Measurements from ENCODE around the gene RNF19B. TPM values are rescaled to one million over a fixed set of nuclear protein-coding genes. Genes with fewer than 3 reads are reported as not detected.
A peak's percentile ranks its signal among the peaks of the same experiment; 100 is the strongest.

Gene RNF19B
- total and polyA plus RNA-seq, 2 donors from 2014 or later = 17.3 to 30.8 TPM

DNA sequence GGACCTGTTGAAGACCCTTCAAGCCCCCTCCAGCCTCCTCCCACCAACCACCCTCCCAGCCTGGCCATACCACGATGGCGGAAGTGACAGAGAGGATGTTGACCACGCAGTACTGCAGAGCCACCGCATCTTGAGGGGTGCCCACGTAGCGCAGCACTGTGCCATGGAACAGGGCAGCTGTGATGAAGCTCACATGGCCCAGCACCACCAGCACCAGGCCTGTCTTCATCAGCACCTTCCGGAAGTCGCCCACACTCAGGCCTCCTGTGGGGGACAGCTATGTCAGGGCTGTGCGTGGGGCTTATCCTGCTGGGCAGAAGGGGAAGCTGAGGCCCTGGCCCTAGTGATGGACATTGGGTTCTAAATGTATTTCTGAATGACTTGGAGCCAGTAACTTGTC is 66.6 kb downstream of the RNF19B start:
- no peak for DNase-seq

DNA sequence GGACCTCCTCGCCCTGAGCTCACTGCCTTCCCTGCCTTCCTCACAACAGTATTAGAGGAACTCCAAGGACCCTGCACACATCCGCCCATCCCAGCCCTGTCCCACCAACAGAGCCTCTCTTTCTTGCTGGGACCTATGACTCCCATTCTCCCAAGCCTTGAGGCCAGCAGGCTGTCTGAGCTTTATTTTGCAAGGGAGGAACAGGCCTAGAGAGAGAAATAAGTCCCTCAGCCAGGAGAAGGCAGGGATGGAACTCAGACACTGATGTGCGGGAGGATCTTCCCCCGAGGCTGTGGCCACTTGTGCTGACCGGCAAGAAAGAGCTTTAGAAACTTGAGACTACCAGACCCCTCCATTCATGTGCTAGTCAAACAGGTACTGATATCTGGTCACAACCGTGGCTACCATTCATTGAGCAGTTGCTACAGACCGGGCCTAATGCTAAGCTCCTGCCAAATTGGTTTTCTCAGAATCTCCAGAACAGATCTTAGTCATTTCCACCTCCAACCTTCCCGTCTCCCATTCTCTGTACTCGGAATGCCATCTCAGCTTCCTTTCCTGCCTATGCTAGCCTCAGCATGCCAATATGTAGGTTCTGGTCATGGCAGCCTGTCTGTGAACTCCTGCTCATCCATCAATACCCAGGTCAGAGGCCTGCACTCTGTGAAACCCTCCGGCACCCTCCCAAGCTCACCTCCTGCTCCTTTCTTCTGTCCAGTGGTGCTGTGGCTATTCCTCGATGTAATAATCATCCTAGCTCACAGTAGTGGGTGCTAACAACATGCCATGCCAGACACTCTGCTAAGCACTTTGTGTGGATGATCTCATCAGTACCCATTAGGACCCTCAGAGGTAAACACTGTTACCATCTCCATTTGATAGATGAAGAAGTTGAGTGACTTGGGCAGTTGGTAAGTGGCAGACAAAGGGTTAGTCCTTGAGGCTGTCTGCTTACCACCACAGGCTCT is 67.2 kb downstream of the RNF19B start:
- no peaks in the 10 kb centered on the region for H3K9me3 ChIP-seq (ENCODE audit: control insufficient read depth in 2 of 3, insufficient read depth in 1 of 3, low read length in 3 of 3)
- H3K27ac ChIP-seq (ENCODE audit: low read depth in 2 of 2, low read length in 2 of 2) = no peak overlapping the region
- intact Hi-C loops (cut with DNase I) = no loop called here
- DNase-seq (no peak), FAIRE-seq (no peak)
- H3K36me3 ChIP-seq (ENCODE audit: control insufficient read depth in 2 of 3, insufficient read depth in 3 of 3, low read length in 3 of 3) = no peaks in the 10 kb centered on the region
- no peak overlapping the region for H3K4me3 ChIP-seq (ENCODE audit: low read length in 3 of 3)
- peaks cover 0 to 11% (median 0%) of the 10 kb centered on the region in 3 donors for H3K4me1 ChIP-seq (ENCODE audit: control insufficient read depth in 2 of 3, insufficient read depth in 2 of 3, low read depth in 1 of 3, low read length in 3 of 3)
- TF ChIP-seq, protein P1, sequence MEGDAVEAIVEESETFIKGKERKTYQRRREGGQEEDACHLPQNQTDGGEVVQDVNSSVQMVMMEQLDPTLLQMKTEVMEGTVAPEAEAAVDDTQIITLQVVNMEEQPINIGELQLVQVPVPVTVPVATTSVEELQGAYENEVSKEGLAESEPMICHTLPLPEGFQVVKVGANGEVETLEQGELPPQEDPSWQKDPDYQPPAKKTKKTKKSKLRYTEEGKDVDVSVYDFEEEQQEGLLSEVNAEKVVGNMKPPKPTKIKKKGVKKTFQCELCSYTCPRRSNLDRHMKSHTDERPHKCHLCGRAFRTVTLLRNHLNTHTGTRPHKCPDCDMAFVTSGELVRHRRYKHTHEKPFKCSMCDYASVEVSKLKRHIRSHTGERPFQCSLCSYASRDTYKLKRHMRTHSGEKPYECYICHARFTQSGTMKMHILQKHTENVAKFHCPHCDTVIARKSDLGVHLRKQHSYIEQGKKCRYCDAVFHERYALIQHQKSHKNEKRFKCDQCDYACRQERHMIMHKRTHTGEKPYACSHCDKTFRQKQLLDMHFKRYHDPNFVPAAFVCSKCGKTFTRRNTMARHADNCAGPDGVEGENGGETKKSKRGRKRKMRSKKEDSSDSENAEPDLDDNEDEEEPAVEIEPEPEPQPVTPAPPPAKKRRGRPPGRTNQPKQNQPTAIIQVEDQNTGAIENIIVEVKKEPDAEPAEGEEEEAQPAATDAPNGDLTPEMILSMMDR (IDR thresholded peaks at IDR 0.05; ENCODE audit: borderline replicate concordance, extremely low read depth, insufficient read depth) = no peak
- no peak overlapping the region for H3K9ac ChIP-seq (ENCODE audit: low read length in 3 of 3)
- H3K27me3 ChIP-seq (ENCODE audit: control insufficient read depth, insufficient read depth, low read length) = no peaks in the 10 kb centered on the region

More for the DNA sequence above, 66.6 kb downstream of the RNF19B start:
- TF ChIP-seq, protein P1 (IDR thresholded peaks at IDR 0.05; ENCODE audit: borderline replicate concordance, extremely low read depth, insufficient read depth) = no peak
- no peak for FAIRE-seq
- Histone ChIP-seq H3K27me3 (ENCODE audit: control insufficient read depth, insufficient read depth, low read length) (no peaks in the 10 kb centered on the region), H3K36me3 (ENCODE audit: control insufficient read depth in 2 of 3, insufficient read depth in 3 of 3, low read length in 3 of 3) (no peaks in the 10 kb centered on the region), H3K9me3 (ENCODE audit: control insufficient read depth in 2 of 3, insufficient read depth in 1 of 3, low read length in 3 of 3) (no peaks in the 10 kb centered on the region), H3K9ac (ENCODE audit: low read length in 3 of 3) (no peak overlapping the region), H3K27ac (ENCODE audit: low read depth in 2 of 2, low read length in 2 of 2) (no peak overlapping the region), H3K4me1 (ENCODE audit: control insufficient read depth in 2 of 3, insufficient read depth in 2 of 3, low read depth in 1 of 3, low read length in 3 of 3) (peaks cover 0 to 8% (median 0%) of the 10 kb centered on the region in 3 donors), H3K4me3 (ENCODE audit: low read length in 3 of 3) (no peak overlapping the region)
- intact Hi-C loops (cut with DNase I) = no loop called here

- DNase-seq = peak in 1 of 5 donors; percentile 35
- H3K27me3 ChIP-seq (ENCODE audit: control insufficient read depth, insufficient read depth, low read length) = no peaks in the 10 kb centered on the region
Measured at GRCh38 chr1:32896451-32896850, 68.2 kb downstream of the RNF19B start.

More at GRCh38 chr1:32896451-32896850, 68.2 kb downstream of the RNF19B start:
- Histone ChIP-seq H3K9me3 (ENCODE audit: control insufficient read depth in 2 of 3, insufficient read depth in 1 of 3, low read length in 3 of 3) (no peaks in the 10 kb centered on the region), H3K4me3 (ENCODE audit: low read length in 3 of 3) (no peak overlapping the region), H3K9ac (ENCODE audit: low read length in 3 of 3) (no peak overlapping the region), H3K4me1 (ENCODE audit: control insufficient read depth in 2 of 3, insufficient read depth in 2 of 3, low read depth in 1 of 3, low read length in 3 of 3) (peaks cover 0 to 9% (median 0%) of the 10 kb centered on the region in 3 donors), H3K27ac (ENCODE audit: low read depth in 2 of 2, low read length in 2 of 2) (no peak overlapping the region), H3K36me3 (ENCODE audit: control insufficient read depth in 2 of 3, insufficient read depth in 3 of 3, low read length in 3 of 3) (no peaks in the 10 kb centered on the region)
- intact Hi-C loops (cut with DNase I) = no loop called here
- TF ChIP-seq, protein P1 (IDR thresholded peaks at IDR 0.05; ENCODE audit: borderline replicate concordance, extremely low read depth, insufficient read depth) = no peak
- FAIRE-seq = no peak
